ENCODE measurements around the gene RTTN.

DNA sequence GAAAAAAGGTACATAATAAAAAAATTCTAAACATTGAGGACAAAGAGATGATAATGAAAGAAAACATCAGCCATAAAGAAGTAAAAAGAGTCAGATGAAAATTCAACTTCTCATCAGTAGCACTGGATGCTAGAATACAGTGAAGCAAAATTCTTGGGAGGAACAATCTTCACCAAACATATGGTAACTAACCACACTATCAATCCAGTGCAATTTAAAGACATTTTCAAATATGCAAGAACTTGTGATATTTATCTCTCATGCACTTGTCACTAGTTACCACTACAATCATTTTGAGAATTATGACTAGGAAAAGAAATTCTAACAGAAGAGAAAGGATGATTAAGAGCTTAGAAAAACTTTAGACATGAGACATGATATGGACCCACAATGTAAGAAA lies 127.4 kb downstream of the RTTN start:
- TF ChIP-seq EP300 (IDR thresholded peaks at IDR 0.05; ENCODE audit: borderline replicate concordance in 1 of 2, low read depth in 1 of 2, low read length in 1 of 2), result no peak
- TF ChIP-seq, protein P1, sequence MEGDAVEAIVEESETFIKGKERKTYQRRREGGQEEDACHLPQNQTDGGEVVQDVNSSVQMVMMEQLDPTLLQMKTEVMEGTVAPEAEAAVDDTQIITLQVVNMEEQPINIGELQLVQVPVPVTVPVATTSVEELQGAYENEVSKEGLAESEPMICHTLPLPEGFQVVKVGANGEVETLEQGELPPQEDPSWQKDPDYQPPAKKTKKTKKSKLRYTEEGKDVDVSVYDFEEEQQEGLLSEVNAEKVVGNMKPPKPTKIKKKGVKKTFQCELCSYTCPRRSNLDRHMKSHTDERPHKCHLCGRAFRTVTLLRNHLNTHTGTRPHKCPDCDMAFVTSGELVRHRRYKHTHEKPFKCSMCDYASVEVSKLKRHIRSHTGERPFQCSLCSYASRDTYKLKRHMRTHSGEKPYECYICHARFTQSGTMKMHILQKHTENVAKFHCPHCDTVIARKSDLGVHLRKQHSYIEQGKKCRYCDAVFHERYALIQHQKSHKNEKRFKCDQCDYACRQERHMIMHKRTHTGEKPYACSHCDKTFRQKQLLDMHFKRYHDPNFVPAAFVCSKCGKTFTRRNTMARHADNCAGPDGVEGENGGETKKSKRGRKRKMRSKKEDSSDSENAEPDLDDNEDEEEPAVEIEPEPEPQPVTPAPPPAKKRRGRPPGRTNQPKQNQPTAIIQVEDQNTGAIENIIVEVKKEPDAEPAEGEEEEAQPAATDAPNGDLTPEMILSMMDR (IDR thresholded peaks at IDR 0.05), result no peak
- TF ChIP-seq, protein P2, sequence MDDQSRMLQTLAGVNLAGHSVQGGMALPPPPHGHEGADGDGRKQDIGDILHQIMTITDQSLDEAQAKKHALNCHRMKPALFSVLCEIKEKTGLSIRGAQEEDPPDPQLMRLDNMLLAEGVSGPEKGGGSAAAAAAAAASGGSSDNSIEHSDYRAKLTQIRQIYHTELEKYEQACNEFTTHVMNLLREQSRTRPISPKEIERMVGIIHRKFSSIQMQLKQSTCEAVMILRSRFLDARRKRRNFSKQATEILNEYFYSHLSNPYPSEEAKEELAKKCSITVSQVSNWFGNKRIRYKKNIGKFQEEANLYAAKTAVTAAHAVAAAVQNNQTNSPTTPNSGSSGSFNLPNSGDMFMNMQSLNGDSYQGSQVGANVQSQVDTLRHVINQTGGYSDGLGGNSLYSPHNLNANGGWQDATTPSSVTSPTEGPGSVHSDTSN (IDR thresholded peaks at IDR 0.05), result no peak

Measured in SK-N-SH (cell line).